ENCODE measurements around the gene OSTM1. TPM values are rescaled to one million over a fixed set of nuclear protein-coding genes. Genes with fewer than 3 reads are reported as not detected.

The OSTM1 gene
- total and polyA plus RNA-seq, 2 of the 8 experiments (the other 6 are each of a cell fraction or from before 2014, with no cell fraction given) = 17.7 to 26.1 TPM

DNA sequence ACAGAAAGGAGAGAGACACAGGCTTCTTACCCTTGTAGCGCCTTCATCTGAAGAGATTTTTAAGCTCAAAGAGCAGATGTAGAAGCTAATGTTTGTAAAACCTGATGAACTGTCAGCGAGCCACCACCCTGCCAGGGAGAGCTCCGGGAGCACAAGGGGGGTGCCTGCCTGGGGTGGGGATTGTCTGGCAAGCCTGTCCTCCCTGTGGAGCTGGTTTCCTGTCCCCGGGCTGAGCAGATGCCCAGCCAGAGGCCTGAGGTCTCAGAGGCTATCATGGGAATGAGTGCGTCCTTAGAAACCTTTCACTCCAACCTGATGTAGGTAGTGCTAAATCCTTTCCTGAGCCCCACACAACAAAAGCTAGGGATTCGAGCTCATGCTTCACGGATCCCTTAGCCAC, 49.4 kb upstream of the OSTM1 start:
- Histone ChIP-seq H3K4me1 (replicated peaks in 1 of 4; ENCODE audit: control insufficient read depth in 3 of 4, insufficient read depth in 4 of 4, low read length in 3 of 4) (peaks cover 7 to 13% (median 8%) of the 10 kb centered on the region in 4 experiments), H2BK15ac (ENCODE audit: low read length) (no peak overlapping the region), H2BK12ac (ENCODE audit: low read depth, low read length) (no peak overlapping the region), H3K4ac (replicated peaks; ENCODE audit: insufficient read length, low read depth, low read length) (no peak overlapping the region), H4K8ac (ENCODE audit: extremely low read depth, insufficient read depth, low read length) (no peak overlapping the region), H3K18ac (ENCODE audit: extremely low read depth, low read length) (no peak overlapping the region), H3K79me2 (ENCODE audit: control insufficient read depth in 1 of 2, insufficient read depth in 2 of 2, low read length in 2 of 2) (no peaks in the 10 kb centered on the region), H4K91ac (replicated peaks; ENCODE audit: insufficient read length, low read length) (no peak overlapping the region), H3K14ac (ENCODE audit: insufficient read length) (no peak overlapping the region), H4K5ac (ENCODE audit: insufficient read length, low read depth, low read length) (no peak overlapping the region), H2AFZ (ENCODE audit: low read length) (no peak overlapping the region), H3K4me2 (ENCODE audit: insufficient read depth in 1 of 2, low read depth in 2 of 2, low read length in 2 of 2) (peak overlapping the region in 1 of 2 experiments; percentile 16; a peak in 2 of 4 replicates), H3K23me2 (ENCODE audit: low read depth, low read length) (peaks cover 4% of the 10 kb centered on the region; the same call in 1 of the 2 replicates), H3K9me3 (ENCODE audit: insufficient read depth in 2 of 2, low read depth in 1 of 2, low read length in 1 of 2) (no peaks in the 10 kb centered on the region), H3K4me3 (ENCODE audit: extremely low read depth in 1 of 4, insufficient read depth in 2 of 4, low read depth in 3 of 4, low read length in 4 of 4) (no peak overlapping the region), H3K23ac (ENCODE audit: insufficient read length) (no peak overlapping the region), H2BK20ac (ENCODE audit: low read length) (no peak overlapping the region), H3K9ac (replicated peaks in 1 of 4; ENCODE audit: extremely low read depth in 1 of 4, low read depth in 3 of 4, low read length in 3 of 4) (no peak overlapping the region), H3K27me3 (replicated peaks in 1 of 4; ENCODE audit: control insufficient read depth in 3 of 4, extremely low read depth in 1 of 4, insufficient read depth in 3 of 4, low read length in 3 of 4) (peaks cover 60 to 86% (median 82%) of the 10 kb centered on the region in 4 experiments), H3K56ac (replicated peaks; ENCODE audit: insufficient read length, low read depth, low read length) (no peak overlapping the region), H3K79me1 (ENCODE audit: low read depth, low read length) (0 out of 2 replicates have a peak, but pooled peaks cover 2% of the 10 kb centered on the region), H4K20me1 (replicated peaks in 1 of 2; ENCODE audit: control insufficient read depth in 1 of 2, insufficient read depth in 2 of 2, low read length in 2 of 2) (peaks cover 5 to 9% of the 10 kb centered on the region in 2 experiments), H2AK5ac (ENCODE audit: low read depth, low read length) (no peak overlapping the region), H2BK5ac (ENCODE audit: low read depth, low read length) (no peak overlapping the region), H2BK120ac (replicated peaks; ENCODE audit: low read depth, low read length) (no peak overlapping the region), H3K36me3 (ENCODE audit: control insufficient read depth in 2 of 4, insufficient read depth in 4 of 4, low read length in 3 of 4) (peaks cover 0 to 2% (median 0%) of the 10 kb centered on the region in 4 experiments; a peak in 1 of 8 replicates), H3K27ac (ENCODE audit: low read depth, low read length) (no peak overlapping the region)
- peak in 1 of 2 experiments; percentile 55 for DNase-seq (ENCODE audit: low read depth in 1 of 2, low spot score in 2 of 2)
- ChIA-PET CTCF (ENCODE audit: partially characterized antibody) (interaction anchor here (0.9 to 2.7 kb wide), 6 partner anchors 9 to 52 kb away, joined by 3 to 10 read pairs (median 6); partner anchors contain the start of gene NR2E1), POLR2A (ENCODE audit: partially characterized antibody) (interaction anchor here (0.7 to 2.2 kb wide), 3 partner anchors 8 to 39 kb away, joined by 3 to 7 read pairs (median 4); no protein-coding TSS in a partner anchor)
- WGBS, 2 experiments (ENCODE audit: extremely low coverage in 1 of 2, insufficient coverage in 1 of 2, insufficient read length in 1 of 2, insufficient replicate concordance in 2 of 2, low coverage in 1 of 2, low lambda C conversion rate in 2 of 2, missing lambda C conversion rate in 1 of 2) = 14% methylated on average over 7 of the region's 7 CpGs; no CpG with 5 or more reads in 1 of the 2 experiments
- no peak for FAIRE-seq
- TF ChIP-seq KDM5A (IDR thresholded peaks at IDR 0.05; ENCODE audit: low read length) (no peak), TAF1 (IDR thresholded peaks at IDR 0.05; ENCODE audit: low read depth, low read length) (no peak), NANOG (IDR thresholded peaks at IDR 0.05; ENCODE audit: insufficient read depth, low read depth, low read length, poor library complexity, severe bottlenecking) (no peak), CBX8 (IDR thresholded peaks at IDR 0.05; ENCODE audit: borderline replicate concordance, low read depth, low read length) (no peak), RBBP5 (IDR thresholded peaks at IDR 0.05; ENCODE audit: borderline replicate concordance, low read depth, low read length) (no peak), SAP30 (IDR thresholded peaks at IDR 0.05; ENCODE audit: insufficient read depth, insufficient replicate concordance, low read length) (no peak), EP300 (IDR thresholded peaks at IDR 0.05; ENCODE audit: borderline replicate concordance in 1 of 2, low read depth in 2 of 2, low read length in 2 of 2) (no peak), MAX (IDR thresholded peaks at IDR 0.05) (no peak), ASH2L (IDR thresholded peaks at IDR 0.05; ENCODE audit: low read length) (no peak), SP4 (IDR thresholded peaks at IDR 0.05; ENCODE audit: low read length) (no peak), SIX5 (IDR thresholded peaks at IDR 0.05; ENCODE audit: low read depth, low read length) (no peak), RNF2 (IDR thresholded peaks at IDR 0.05; ENCODE audit: borderline replicate concordance, low read depth, low read length, missing control alignments, poor library complexity, severe bottlenecking) (peak; percentile 10)
